ENCODE measurements around the gene ZBTB25. TPM values are rescaled to one million over a fixed set of nuclear protein-coding genes. Genes with fewer than 3 reads are reported as not detected.

ZBTB25 gene
- total RNA-seq, 4 donors from 2014 or later = 14.9 to 26.4 (median 16.6) TPM

DNA sequence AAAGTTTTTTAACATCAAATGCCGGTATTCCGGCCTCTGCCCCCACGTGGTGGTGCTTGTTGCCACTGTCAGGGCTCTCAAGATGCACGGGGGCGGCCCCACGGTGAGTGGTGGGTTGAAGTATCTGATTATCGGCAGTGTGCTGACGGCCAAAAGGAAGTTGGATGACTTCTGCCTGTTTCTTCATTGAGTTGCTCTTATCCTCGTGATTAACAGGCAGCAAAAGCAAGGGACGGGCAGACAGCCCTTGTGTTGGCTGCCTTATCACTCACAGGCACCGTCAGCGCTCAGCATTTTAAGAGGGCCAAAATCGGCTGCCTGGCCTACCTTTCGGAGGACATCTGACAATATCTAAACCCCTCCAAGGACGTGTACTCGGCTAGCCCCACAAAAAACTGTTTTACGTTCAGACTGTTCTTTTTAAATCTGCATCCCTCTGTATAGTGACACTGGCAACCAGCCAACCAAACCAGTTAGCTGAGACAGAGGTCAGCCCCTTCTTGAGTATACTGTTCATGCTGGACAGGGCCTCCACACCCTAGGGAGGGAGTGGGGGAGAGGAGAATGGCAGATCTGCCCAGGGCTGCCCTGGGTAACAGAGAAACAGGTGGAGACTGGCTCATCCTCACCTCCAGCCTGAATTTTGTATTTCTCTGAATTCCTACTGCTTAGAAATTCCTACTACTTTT is 61.2 kb downstream of the ZBTB25 start:
- Histone ChIP-seq H3K9me3 (no peaks in the 10 kb centered on the region), H3K27ac (no peak overlapping the region), H3K27me3 (no peaks in the 10 kb centered on the region), H3K4me3 (no peak overlapping the region), H3K36me3 (peaks cover 0 to 65% (median 0%) of the 10 kb centered on the region in 3 donors), H3K4me1 (peaks cover 0 to 5% (median 2%) of the 10 kb centered on the region in 4 donors)
- no peak for DNase-seq (ENCODE audit: low spot score in 2 of 2)
- TF ChIP-seq CTCF (IDR thresholded peaks at IDR 0.05) (no peak), POLR2A (IDR thresholded peaks at IDR 0.05) (no peak), EP300 (IDR thresholded peaks at IDR 0.05) (no peak)
- whole genome bisulfite sequencing, 2 donors = 69 to 84% methylated on average over 16 to 17 of the region's 17 CpGs

DNA sequence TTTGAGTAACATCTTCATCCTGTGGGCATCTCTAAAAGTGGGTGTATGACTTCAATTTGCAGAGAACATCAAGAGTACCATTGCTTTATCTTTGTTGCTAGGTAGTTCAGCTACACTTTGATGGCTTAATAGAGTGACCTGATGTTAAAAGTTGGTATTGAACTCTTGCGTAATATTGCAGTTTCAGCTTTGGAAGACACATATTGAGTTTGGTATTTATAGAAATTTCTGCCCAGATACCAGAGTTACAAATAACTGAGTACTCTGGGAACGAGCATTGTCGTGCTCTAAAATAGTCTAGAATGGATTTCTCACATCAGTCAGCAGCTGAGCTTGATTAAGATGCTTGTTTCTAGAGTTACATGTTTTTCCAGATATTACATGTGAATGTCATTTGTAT is 63.1 kb downstream of the ZBTB25 start:
- Histone ChIP-seq H3K9me3 (no peaks in the 10 kb centered on the region), H3K27ac (no peak overlapping the region), H3K4me3 (no peak overlapping the region), H3K27me3 (no peaks in the 10 kb centered on the region), H3K4me1 (peaks cover 0 to 5% (median 2%) of the 10 kb centered on the region in 4 donors), H3K36me3 (peaks cover 0 to 85% (median 0%) of the 10 kb centered on the region in 3 donors)
- no peak for TF ChIP-seq CTCF (IDR thresholded peaks at IDR 0.05)
- TF ChIP-seq POLR2A (IDR thresholded peaks at IDR 0.05) = no peak
- TF ChIP-seq EP300 (IDR thresholded peaks at IDR 0.05) = no peak
- no peak for DNase-seq (ENCODE audit: low spot score in 2 of 2)
- 86 to 100% methylated on average over 3 of the region's 3 CpGs for WGBS, 2 donors

- Histone ChIP-seq H3K9me3 (no peaks in the 10 kb centered on the region), H3K36me3 (peaks cover 0 to 86% (median 0%) of the 10 kb centered on the region in 3 donors), H3K4me3 (no peak overlapping the region), H3K27ac (no peak overlapping the region), H3K4me1 (peaks cover 0 to 5% (median 0%) of the 10 kb centered on the region in 4 donors), H3K27me3 (no peaks in the 10 kb centered on the region)
- no peak for DNase-seq (ENCODE audit: low spot score in 2 of 2)
- 89 to 93% methylated on average over 6 of the region's 6 CpGs for WGBS, 2 donors
- no peak for TF ChIP-seq POLR2A (IDR thresholded peaks at IDR 0.05)
- no peak for TF ChIP-seq CTCF (IDR thresholded peaks at IDR 0.05)
- TF ChIP-seq EP300 (IDR thresholded peaks at IDR 0.05) = no peak
These were observed 64.5 kb downstream of the ZBTB25 start for GRCh38 chr14:64439141-64439540.

- no peak for DNase-seq (ENCODE audit: low spot score in 2 of 2)
- peak overlapping the region in 2 of 4 donors; percentile 30 to 46 for H3K27ac ChIP-seq
- 36 to 40% methylated on average over 3 of the region's 3 CpGs for WGBS, 2 donors
These were observed 65.3 kb downstream of the ZBTB25 start for GRCh38 chr14:64438181-64438841.

More at GRCh38 chr14:64438181-64438841, 65.3 kb downstream of the ZBTB25 start:
- TF ChIP-seq POLR2A (IDR thresholded peaks at IDR 0.05) (no peak), CTCF (IDR thresholded peaks at IDR 0.05) (no peak), EP300 (IDR thresholded peaks at IDR 0.05) (no peak)
- H3K4me3 ChIP-seq = no peak overlapping the region
- H3K9me3 ChIP-seq = no peaks in the 10 kb centered on the region
- H3K27me3 ChIP-seq = no peaks in the 10 kb centered on the region
- H3K4me1 ChIP-seq = peaks cover 0 to 5% (median 0%) of the 10 kb centered on the region in 4 donors
- peaks cover 0 to 86% (median 0%) of the 10 kb centered on the region in 3 donors for H3K36me3 ChIP-seq

Data from tibial nerve (tissue), 4 donors.